HEK293T (cell line): ENCODE results near the gene RNF44.

Experiments used
- FOXK2 ChIP-seq: fragments of 450-650 bp; IDR thresholded peaks from 2 replicates; pipeline ENCODE4 v1.6.1; 2016; ENCODE audit warnings: mild to moderate bottlenecking
- FOXM1 ChIP-seq: fragments of 450-650 bp; IDR thresholded peaks from 2 replicates; pipeline ENCODE4 v1.6.1; 2017; ENCODE audit warnings: mild to moderate bottlenecking, borderline replicate concordance
- HDGF ChIP-seq: fragments of 450-650 bp; IDR thresholded peaks from 2 replicates; pipeline ENCODE4 v1.6.1; 2017; ENCODE audit warnings: antibody characterized with exemption, borderline replicate concordance
- LEF1 ChIP-seq: fragments of 450-650 bp; IDR thresholded peaks from 2 replicates; pipeline ENCODE4 v1.6.1; 2017; ENCODE audit warnings: mild to moderate bottlenecking, borderline replicate concordance
- SP1 ChIP-seq: fragments of 450-650 bp; IDR thresholded peaks from 2 replicates; pipeline ENCODE4 v1.6.1; 2017
- TARDBP ChIP-seq: fragments of 450-650 bp; IDR thresholded peaks from 2 replicates; pipeline ENCODE4 v1.6.1; 2016
- TF ChIP-seq, protein P1 (sequence below): fragments of 450-650 bp; IDR thresholded peaks from 2 replicates; pipeline ENCODE4 v1.6.1; 2016

DNA sequence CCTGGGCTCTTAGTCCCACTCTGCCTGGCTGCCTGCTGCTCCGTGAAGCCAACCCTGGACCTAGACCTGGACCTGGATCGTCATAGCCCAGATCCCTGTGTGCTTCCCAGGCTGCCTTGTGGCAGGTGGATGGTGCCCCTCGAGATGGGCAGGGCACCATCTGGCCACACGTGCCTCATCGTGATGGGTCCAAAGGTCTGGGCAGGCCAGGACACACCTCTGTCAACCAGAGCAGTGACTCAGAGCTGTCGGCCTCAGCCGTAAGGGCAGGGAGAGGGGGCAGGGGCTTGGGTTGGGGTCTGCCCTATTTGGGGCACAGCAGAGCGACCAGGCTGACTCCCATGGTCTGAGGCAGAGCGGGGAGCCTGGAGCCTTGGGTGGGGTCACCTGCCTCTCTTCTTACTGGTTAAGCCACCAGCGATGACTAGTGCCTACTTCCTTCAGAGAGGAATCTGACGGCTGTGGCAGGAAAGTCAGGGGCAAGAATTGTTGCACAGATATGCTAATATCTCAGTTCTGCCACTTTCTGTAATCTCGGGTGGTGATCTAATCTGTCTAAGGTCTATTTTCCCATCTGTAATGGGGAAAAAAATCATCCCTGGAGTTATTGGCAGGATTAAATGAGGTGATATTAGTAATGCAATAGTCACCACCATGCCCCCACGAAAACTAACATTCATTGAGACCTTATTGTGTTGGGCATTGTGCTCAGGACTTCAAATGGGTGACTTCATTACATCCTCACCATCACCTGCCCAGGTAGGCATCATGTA is 8.7 kb upstream of the RNF44 start:
- no peak for TF ChIP-seq FOXM1
- no peak for TF ChIP-seq LEF1
- TF ChIP-seq TARDBP = no peak
- no peak for TF ChIP-seq SP1
- no peak for TF ChIP-seq FOXK2
- TF ChIP-seq, protein P1, sequence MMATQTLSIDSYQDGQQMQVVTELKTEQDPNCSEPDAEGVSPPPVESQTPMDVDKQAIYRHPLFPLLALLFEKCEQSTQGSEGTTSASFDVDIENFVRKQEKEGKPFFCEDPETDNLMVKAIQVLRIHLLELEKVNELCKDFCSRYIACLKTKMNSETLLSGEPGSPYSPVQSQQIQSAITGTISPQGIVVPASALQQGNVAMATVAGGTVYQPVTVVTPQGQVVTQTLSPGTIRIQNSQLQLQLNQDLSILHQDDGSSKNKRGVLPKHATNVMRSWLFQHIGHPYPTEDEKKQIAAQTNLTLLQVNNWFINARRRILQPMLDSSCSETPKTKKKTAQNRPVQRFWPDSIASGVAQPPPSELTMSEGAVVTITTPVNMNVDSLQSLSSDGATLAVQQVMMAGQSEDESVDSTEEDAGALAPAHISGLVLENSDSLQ = no peak
- no peak for TF ChIP-seq HDGF
